Activated T-cell treated with anti-CD3 and anti-CD28 coated beads, Interleukin-2, amount 50 U/mL, for 72 hours (primary cell): ENCODE data around the gene IQCK. TPM values are rescaled to one million over a fixed set of nuclear protein-coding genes. Genes with fewer than 3 reads are reported as not detected.

Source experiments
- ATAC-seq, 2 donors: fragments of 150-1000 bp; cut with Tn5 transposase; replicated peaks in 1 of 2; 2 replicates each; pipeline ENCODE4 v1.10.0; 2021; ENCODE audit warnings: moderate library complexity in 2 of 2, mild to moderate bottlenecking in 1 of 2
- DNase-seq, 2 donors: peaks; one replicate each; pipeline ENCODE4 v3.0.0; 2021 to 2022; ENCODE audit warnings: mixed read lengths in 1 of 2
- H3K27ac Mint-ChIP-seq: one replicate; pipeline ENCODE4 v1.8.0; 2022; ENCODE audit warnings: mild to moderate bottlenecking, moderate library complexity, mixed read lengths
- H3K27me3 Mint-ChIP-seq: one replicate; pipeline ENCODE4 v1.8.0; 2022; ENCODE audit warnings: low read depth, mixed read lengths
- H3K36me3 Mint-ChIP-seq, 2 donors: one replicate each; pipeline ENCODE4 v1.8.0; 2022; ENCODE audit warnings: mixed read lengths in 2 of 2, mild to moderate bottlenecking in 1 of 2; ENCODE audit not compliant: insufficient read depth in 2 of 2
- H3K4me1 Mint-ChIP-seq: one replicate; pipeline ENCODE4 v1.8.0; 2022; ENCODE audit warnings: low read depth, mixed read lengths
- H3K4me3 Mint-ChIP-seq, 2 donors: one replicate each; pipeline ENCODE4 v1.8.0; 2022; ENCODE audit warnings: mild to moderate bottlenecking in 2 of 2, mixed read lengths in 2 of 2, moderate library complexity in 2 of 2
- H3K9me3 Mint-ChIP-seq, 2 donors: one replicate each; pipeline ENCODE4 v1.8.0; 2022; ENCODE audit warnings: mixed read lengths in 2 of 2
- total RNA-seq, 2 donors: library from RNA; stranded (reverse); gene quantifications; one replicate each; pipeline ENCODE4 v1.2.3, GENCODE V29; 2022

The IQCK gene
- total RNA-seq, 2 donors from 2014 or later = 3.7 to 3.8 TPM

DNA sequence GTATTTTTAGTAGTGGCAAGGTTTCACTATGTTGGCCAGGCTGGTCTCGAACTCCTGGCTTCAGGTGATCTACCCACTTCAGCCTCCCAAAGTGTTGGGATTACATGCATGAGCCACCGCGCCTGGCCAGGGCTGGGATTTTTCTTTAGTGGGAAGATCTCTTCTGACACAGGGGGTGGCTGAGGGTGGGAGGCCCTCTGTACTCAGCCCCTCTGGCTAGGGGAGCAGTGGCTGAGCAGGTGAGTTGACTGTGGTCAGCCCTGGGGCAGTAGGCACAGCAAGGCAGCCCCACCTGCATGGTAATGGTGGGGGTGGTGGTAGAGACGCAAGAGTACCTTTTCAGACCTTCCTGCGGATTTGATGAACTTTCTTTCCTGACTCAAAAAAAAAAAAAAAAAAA, 178.9 kb downstream of the IQCK start:
- Mint-ChIP-seq H3K9me3 (no peaks in the 10 kb centered on the region), H3K4me3 (no peak overlapping the region), H3K36me3 (no peaks in the 10 kb centered on the region), H3K27ac (no peak overlapping the region), H3K4me1 (peaks cover 6% of the 10 kb centered on the region), H3K27me3 (peaks cover 9% of the 10 kb centered on the region)
- no peak for ATAC-seq
- DNase-seq = no peak

DNA sequence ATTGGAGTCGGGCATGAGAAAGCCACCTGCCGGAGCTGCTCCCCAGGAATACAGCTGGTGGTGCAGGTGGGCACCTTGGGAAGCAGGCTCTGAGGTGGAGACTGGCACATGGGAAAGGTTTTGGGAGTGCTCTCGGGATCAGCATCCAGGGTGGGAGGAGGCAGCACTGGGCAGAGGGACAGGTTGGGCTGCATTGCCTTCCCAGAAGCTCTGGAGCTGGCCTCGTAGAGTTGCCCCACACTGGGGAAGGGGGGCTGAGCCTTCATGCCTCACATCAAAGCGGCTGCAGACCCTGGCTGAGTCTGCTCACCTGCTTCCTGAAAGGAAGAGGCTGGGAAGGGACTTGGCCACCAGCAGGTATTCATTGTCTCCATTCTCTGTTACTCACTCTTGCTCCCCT, 180.1 kb downstream of the IQCK start:
- H3K36me3 Mint-ChIP-seq = no peaks in the 10 kb centered on the region
- H3K9me3 Mint-ChIP-seq = no peaks in the 10 kb centered on the region
- no peak overlapping the region for H3K4me3 Mint-ChIP-seq
- no peak for DNase-seq
- H3K4me1 Mint-ChIP-seq = peaks cover 6% of the 10 kb centered on the region
- H3K27me3 Mint-ChIP-seq = peaks cover 9% of the 10 kb centered on the region
- ATAC-seq = no peak
- H3K27ac Mint-ChIP-seq = no peak overlapping the region

DNA sequence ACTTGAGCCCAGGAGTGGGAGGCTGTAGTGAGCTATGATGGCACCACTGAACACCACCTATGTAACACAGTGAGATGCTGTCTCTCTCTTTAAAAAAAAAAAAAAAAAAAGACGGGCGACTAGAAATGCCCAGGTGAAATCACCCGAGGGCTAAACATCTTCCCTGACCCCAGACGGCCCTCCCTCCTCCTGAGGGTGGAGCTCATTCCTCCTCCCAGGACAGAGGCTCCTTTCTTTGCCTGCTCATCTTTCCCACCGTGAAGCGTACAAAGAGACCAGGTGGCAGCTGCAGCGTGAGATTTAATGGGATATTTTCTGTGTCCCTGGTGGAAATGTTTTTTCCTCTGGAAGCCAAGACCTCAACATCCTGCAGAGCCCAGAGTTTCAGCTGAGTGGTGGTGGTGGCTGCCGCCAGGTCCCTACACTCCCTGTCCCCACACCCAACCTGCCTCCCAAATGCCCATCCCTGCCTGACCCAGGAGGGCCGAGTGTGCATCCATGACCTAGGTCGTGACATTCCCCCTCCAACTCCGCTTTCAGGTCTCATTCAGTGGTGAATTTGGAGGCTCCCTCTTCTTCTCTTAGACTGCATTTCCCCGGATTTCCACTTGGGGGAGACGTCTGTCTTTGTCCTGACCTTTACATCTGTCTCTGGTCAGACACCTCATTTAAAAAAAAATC, 181.0 kb downstream of the IQCK start:
- ATAC-seq (peak; percentile 40 to 53), DNase-seq (peak; percentile 51 to 58)
- Mint-ChIP-seq H3K36me3 (no peaks in the 10 kb centered on the region), H3K27me3 (peaks cover 9% of the 10 kb centered on the region), H3K4me3 (no peak overlapping the region), H3K27ac (no peak overlapping the region), H3K4me1 (peaks cover 6% of the 10 kb centered on the region), H3K9me3 (no peaks in the 10 kb centered on the region)

DNA sequence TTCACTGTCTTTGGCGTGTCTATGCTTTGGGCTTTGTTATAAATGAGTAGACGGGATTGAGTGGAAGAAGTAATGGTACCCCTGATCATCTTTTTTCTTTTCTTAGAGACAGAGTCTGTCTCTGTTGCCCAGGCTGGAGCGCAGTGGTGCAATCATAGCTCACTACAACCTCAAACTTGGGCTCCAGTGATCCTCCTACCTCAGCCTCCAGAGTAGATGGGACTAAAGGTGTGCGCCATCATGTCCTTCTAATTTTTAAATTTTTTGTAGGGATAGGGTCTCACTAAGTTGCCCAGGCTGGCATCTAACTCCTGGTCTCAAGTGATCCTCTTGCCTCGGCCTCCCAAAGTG, 181.5 kb downstream of the IQCK start:
- Mint-ChIP-seq H3K9me3 (no peaks in the 10 kb centered on the region), H3K27ac (no peak overlapping the region), H3K4me1 (peaks cover 6% of the 10 kb centered on the region), H3K4me3 (no peak overlapping the region), H3K27me3 (peaks cover 9% of the 10 kb centered on the region), H3K36me3 (no peaks in the 10 kb centered on the region)
- ATAC-seq = no peak
- no peak for DNase-seq

DNA sequence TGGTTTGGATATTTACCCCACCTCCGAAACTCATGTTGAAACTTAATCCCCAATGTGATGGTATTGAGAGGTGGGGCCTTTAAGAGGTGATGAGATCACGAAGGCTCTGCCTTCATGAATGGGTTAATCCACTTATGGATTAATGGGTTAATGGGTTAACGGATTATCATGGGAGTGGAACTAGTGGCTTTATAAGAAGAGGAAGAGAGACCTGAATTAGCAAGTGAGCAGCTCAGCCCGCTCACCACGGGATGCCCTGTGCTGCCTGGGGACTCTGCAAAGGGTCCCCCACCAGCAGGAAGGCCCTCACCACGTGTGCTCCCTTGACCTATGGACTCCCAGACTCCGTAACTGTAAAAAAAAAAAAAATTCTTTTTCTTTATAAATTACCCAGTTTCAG, 183.1 kb downstream of the IQCK start:
- Mint-ChIP-seq H3K27me3 (peaks cover 9% of the 10 kb centered on the region), H3K4me3 (no peak overlapping the region), H3K9me3 (no peaks in the 10 kb centered on the region), H3K4me1 (peaks cover 6% of the 10 kb centered on the region), H3K27ac (no peak overlapping the region), H3K36me3 (no peaks in the 10 kb centered on the region)
- ATAC-seq (no peak), DNase-seq (no peak)

DNA sequence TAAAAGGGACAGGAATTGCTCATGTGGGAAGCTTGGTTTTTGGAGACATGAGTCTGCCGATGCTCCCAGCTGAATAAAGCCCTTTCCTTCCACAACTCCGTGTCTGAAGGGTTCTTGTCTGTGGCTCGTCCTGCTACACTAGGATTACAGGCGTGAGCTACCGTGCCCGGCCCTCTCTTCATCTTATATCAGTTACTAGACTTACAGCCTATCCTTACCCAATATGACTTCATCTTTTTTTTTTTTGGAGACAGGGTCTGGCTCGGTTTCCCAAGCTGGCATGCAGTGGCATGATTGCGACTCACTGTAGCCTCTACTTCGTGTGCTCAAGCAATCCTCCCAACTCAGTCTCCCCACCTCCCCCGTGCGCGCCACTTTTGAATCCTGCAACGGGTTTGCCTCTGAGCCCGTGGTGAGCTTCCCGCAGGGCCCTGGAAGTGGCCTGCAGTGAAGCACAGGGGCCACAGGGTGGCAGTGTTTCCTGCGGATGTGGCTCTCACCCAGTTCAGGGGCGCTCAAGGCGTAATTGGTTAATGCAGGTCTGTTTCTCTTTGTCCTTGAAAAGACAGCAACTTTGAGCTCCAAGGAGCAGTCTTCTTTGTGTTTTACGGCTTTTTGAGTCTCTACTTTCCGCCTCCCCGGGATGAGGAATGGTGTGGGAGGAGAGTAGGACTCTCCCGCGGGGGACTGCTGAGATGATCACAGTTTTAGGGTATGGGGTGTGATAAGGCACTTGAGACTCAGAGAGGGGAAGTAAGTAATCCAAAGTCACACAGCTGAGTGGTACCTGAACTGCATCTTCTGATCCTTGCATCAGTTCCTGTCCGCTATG, 189.3 kb downstream of the IQCK start:
- peak; percentile 66 to 75 for DNase-seq
- peak; percentile 87 to 88 for ATAC-seq
- H3K4me1 Mint-ChIP-seq = peaks cover 12% of the 10 kb centered on the region
- peak overlapping the region; percentile 65 to 79 for H3K4me3 Mint-ChIP-seq
- no peaks in the 10 kb centered on the region for H3K36me3 Mint-ChIP-seq
- H3K9me3 Mint-ChIP-seq = no peaks in the 10 kb centered on the region
- no peak overlapping the region for H3K27ac Mint-ChIP-seq
- H3K27me3 Mint-ChIP-seq = peaks cover 15% of the 10 kb centered on the region

Other genes starting within 250 kb of the IQCK start
- 10 to 100 TPM; 26.3 TPM for gene GDE1, start 196.2 kb upstream of the IQCK start, total RNA-seq
- gene CCP110, start 194.3 kb upstream of the IQCK start, total RNA-seq = 10 to 100 TPM; 22.9 to 30.2 TPM
- gene VPS35L, start 162.6 kb upstream of the IQCK start, total RNA-seq = 10 to 100 TPM; 46.5 to 57.8 TPM
- gene KNOP1, start within 50 bp of the IQCK start, total RNA-seq = 10 to 100 TPM; 14.6 to 14.9 TPM
- gene GPRC5B, start 166.6 kb downstream of the IQCK start, total RNA-seq = under 1 TPM in 1 of 2 donors, not detected in 1; 0.17 TPM